PC-9 (cell line): ENCODE measurements around the gene ST8SIA1. TPM values are rescaled to one million over a fixed set of nuclear protein-coding genes. Genes with fewer than 3 reads are reported as not detected.

Source experiments
- BruUV-seq: library from RNA; stranded (reverse); fragments of 400-500 nt; replicated peaks from 2 replicates; lab custom pipeline; 2021; lab: Mats Ljungman, UMichigan
- CTCF ChIA-PET: fragments of 300-600 bp; sonication (Branson Sonifier 250); formaldehyde crosslinking; loops from one replicate; lab custom pipeline; 2022; ENCODE audit warnings: antibody characterized with exemption; lab: Charles Lee
- POLR2A ChIA-PET: fragments of 300-600 bp; sonication (Branson Sonifier 250); formaldehyde crosslinking; loops from one replicate; lab custom pipeline; 2022; ENCODE audit warnings: antibody characterized with exemption; ENCODE audit not compliant: unreplicated experiment; lab: Charles Lee
- DNase-seq, 2 experiments: peaks; one replicate each; pipeline versions ENCODE4 v3.0.0 to v3.0.0-alpha.2; 2015 to 2022; ENCODE audit warnings: mixed read lengths in 1 of 2
- H2AFZ ChIP-seq: fragments of 200-600 bp; sonication (generic); 2 replicates; pipeline ENCODE4 v1.8.1; 2017; ENCODE audit warnings: antibody characterized with exemption
- H3F3A ChIP-seq: fragments of 200-600 bp; sonication (generic); 2 replicates; pipeline ENCODE4 v1.8.1; 2017; ENCODE audit warnings: antibody characterized with exemption, mild to moderate bottlenecking, low read depth; ENCODE audit not compliant: insufficient read depth
- H3K27ac ChIP-seq: fragments of 200-600 bp; sonication (generic); 2 replicates; pipeline ENCODE4 v1.6.1; 2016; ENCODE audit warnings: mixed run types
- H3K27me3 ChIP-seq: fragments of 200-600 bp; sonication (generic); 2 replicates; pipeline ENCODE4 v1.6.1; 2016; ENCODE audit warnings: low read depth, mixed run types; ENCODE audit not compliant: insufficient read depth
- H3K36me3 ChIP-seq: fragments of 200-600 bp; sonication (generic); 2 replicates; pipeline ENCODE4 v1.6.1; 2016; ENCODE audit warnings: low read depth, mixed run types
- H3K4me1 ChIP-seq: fragments of 200-600 bp; sonication (generic); replicated peaks from 2 replicates; pipeline ENCODE4 v1.6.1; 2016; ENCODE audit warnings: mixed run types; ENCODE audit not compliant: insufficient read depth
- H3K4me2 ChIP-seq: fragments of 200-600 bp; sonication (generic); 2 replicates; pipeline ENCODE4 v1.6.1; 2017; ENCODE audit warnings: mixed run types
- H3K4me3 ChIP-seq: fragments of 200-600 bp; sonication (generic); 2 replicates; pipeline ENCODE4 v1.6.1; 2016; ENCODE audit warnings: mixed run types
- H3K79me2 ChIP-seq: fragments of 200-600 bp; sonication (generic); 2 replicates; pipeline ENCODE4 v1.6.1; 2017; ENCODE audit warnings: low read depth, mixed run types
- H3K9me2 ChIP-seq: fragments of 200-600 bp; sonication (generic); 2 replicates; pipeline ENCODE4 v1.8.1; 2017; ENCODE audit warnings: mild to moderate bottlenecking; ENCODE audit not compliant: insufficient read depth
- H3K9me3 ChIP-seq: fragments of 200-600 bp; sonication (generic); 2 replicates; pipeline ENCODE4 v1.8.1; 2016; ENCODE audit warnings: low read depth; ENCODE audit not compliant: insufficient read depth
- H4K20me1 ChIP-seq: fragments of 200-600 bp; sonication (generic); 2 replicates; pipeline ENCODE4 v1.8.1; 2017; ENCODE audit not compliant: insufficient read depth
- EZH2 ChIP-seq: fragments of 200-600 bp; sonication (generic); IDR thresholded peaks from 2 replicates; pipeline ENCODE4 v1.8.0; 2017; ENCODE audit warnings: antibody characterized with exemption, low read depth
- intact Hi-C: fragments of 100-400 bp; cut with micrococcal nuclease; formaldehyde crosslinking; loops from one replicate; pipeline ENCODE4 v1.10.0; 2022; ENCODE audit not compliant: unreplicated experiment
- total RNA-seq: library from RNA; stranded (reverse); gene quantifications from 2 replicates; pipeline ENCODE4 v1.2.3, GENCODE V29; 2021
- TF ChIP-seq, protein P1 (sequence below): fragments of 200-600 bp; sonication (generic); conservative IDR thresholded peaks from 2 replicates; pipeline ENCODE4 v1.6.1; 2017; ENCODE audit warnings: mixed run types, antibody characterized with exemption, mild to moderate bottlenecking, moderate library complexity

Gene ST8SIA1
- total RNA-seq, 1 experiment from 2014 or later, result 3.1 TPM

DNA sequence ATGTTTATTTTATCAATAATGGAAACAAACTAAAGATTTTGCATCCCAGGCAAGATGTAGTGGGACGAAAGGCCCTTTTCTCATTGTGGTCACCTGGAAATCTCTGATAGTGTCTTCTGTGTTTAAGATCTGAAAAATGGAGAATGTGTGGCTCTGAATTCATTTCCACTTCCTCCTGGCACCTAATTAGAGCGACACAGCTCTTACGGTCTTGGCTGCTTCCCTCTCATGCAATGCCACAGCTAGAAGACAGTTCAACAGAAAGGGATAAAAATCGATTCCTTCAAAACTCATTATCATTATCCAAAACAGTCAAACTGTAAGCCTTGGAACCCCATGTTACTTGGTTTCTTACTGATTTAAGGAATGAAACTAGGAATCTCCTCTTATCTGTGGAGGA is 9.3 kb downstream of the ST8SIA1 start:
- no peaks in the 10 kb centered on the region for H3K9me3 ChIP-seq
- no peak overlapping the region for H3K4me3 ChIP-seq
- intact Hi-C loops, result no loop called here
- no peaks in the 10 kb centered on the region for H3F3A ChIP-seq
- BruUV-seq, result no TSS peak
- no peaks in the 10 kb centered on the region for H3K36me3 ChIP-seq
- H3K9me2 ChIP-seq, result no peaks in the 10 kb centered on the region
- H3K4me1 ChIP-seq, result no peaks in the 10 kb centered on the region
- no peaks in the 10 kb centered on the region for H4K20me1 ChIP-seq
- CTCF ChIA-PET, result no interaction called here
- no peak for TF ChIP-seq EZH2
- TF ChIP-seq, protein P1, sequence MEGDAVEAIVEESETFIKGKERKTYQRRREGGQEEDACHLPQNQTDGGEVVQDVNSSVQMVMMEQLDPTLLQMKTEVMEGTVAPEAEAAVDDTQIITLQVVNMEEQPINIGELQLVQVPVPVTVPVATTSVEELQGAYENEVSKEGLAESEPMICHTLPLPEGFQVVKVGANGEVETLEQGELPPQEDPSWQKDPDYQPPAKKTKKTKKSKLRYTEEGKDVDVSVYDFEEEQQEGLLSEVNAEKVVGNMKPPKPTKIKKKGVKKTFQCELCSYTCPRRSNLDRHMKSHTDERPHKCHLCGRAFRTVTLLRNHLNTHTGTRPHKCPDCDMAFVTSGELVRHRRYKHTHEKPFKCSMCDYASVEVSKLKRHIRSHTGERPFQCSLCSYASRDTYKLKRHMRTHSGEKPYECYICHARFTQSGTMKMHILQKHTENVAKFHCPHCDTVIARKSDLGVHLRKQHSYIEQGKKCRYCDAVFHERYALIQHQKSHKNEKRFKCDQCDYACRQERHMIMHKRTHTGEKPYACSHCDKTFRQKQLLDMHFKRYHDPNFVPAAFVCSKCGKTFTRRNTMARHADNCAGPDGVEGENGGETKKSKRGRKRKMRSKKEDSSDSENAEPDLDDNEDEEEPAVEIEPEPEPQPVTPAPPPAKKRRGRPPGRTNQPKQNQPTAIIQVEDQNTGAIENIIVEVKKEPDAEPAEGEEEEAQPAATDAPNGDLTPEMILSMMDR, result no peak
- no peaks in the 10 kb centered on the region for H3K27me3 ChIP-seq
- no peak overlapping the region for H2AFZ ChIP-seq
- POLR2A ChIA-PET, result no interaction called here
- H3K27ac ChIP-seq, result no peak overlapping the region
- no peaks in the 10 kb centered on the region for H3K79me2 ChIP-seq
- no peak overlapping the region for H3K4me2 ChIP-seq
- no peak for DNase-seq

DNA sequence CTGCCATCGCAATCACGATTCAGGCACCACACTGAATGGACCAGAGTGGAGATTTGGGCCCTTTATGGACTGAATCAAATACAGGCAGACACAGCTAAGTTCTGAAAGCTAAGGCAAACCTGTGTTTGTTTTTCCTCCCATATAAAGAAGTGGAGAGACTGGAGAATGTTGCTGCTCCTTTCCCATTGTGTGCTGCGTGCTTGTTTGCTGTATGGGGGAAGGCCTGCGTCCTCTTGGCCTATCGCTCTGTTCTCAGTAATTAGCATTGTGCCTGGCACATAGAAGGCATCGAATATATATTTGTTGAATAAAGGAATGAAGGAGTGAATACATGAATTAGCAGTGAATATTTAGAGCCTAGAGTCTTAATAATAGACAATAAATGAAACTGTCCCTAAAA is 12.4 kb downstream of the ST8SIA1 start:
- CTCF ChIA-PET, result no interaction called here
- H3K36me3 ChIP-seq, result no peaks in the 10 kb centered on the region
- no peaks in the 10 kb centered on the region for H3K9me2 ChIP-seq
- no peaks in the 10 kb centered on the region for H3K79me2 ChIP-seq
- H3K4me1 ChIP-seq, result no peaks in the 10 kb centered on the region
- BruUV-seq, result no TSS peak
- no peaks in the 10 kb centered on the region for H3F3A ChIP-seq
- no peaks in the 10 kb centered on the region for H4K20me1 ChIP-seq
- no peak for DNase-seq
- H3K27ac ChIP-seq, result no peak overlapping the region
- intact Hi-C loops, result no loop called here
- no peaks in the 10 kb centered on the region for H3K9me3 ChIP-seq
- no peak overlapping the region for H3K4me3 ChIP-seq
- POLR2A ChIA-PET, result no interaction called here
- H2AFZ ChIP-seq, result no peak overlapping the region
- H3K4me2 ChIP-seq, result no peak overlapping the region
- H3K27me3 ChIP-seq, result no peaks in the 10 kb centered on the region
- TF ChIP-seq EZH2, result no peak
- TF ChIP-seq, protein P1, result no peak

- BruUV-seq, result no TSS peak
- Histone ChIP-seq H4K20me1 (no peaks in the 10 kb centered on the region), H3K79me2 (no peaks in the 10 kb centered on the region), H3K4me2 (no peak overlapping the region), H3K4me1 (no peaks in the 10 kb centered on the region), H3K9me2 (no peaks in the 10 kb centered on the region), H3K4me3 (no peak overlapping the region), H3F3A (no peaks in the 10 kb centered on the region), H2AFZ (no peak overlapping the region), H3K9me3 (no peaks in the 10 kb centered on the region), H3K27me3 (no peaks in the 10 kb centered on the region), H3K36me3 (no peaks in the 10 kb centered on the region), H3K27ac (no peak overlapping the region)
- DNase-seq, result no peak
- TF ChIP-seq EZH2, result no peak
- TF ChIP-seq, protein P1, result no peak
- CTCF ChIA-PET, result no interaction called here
- POLR2A ChIA-PET, result no interaction called here
- intact Hi-C loops, result no loop called here
Measured at GRCh38 chr12:22321638-22322037, 12.9 kb downstream of the ST8SIA1 start.
